Neural cell (in vitro differentiated cells): ENCODE results near the gene CRADD. TPM values are rescaled to one million over a fixed set of nuclear protein-coding genes. Genes with fewer than 3 reads are reported as not detected.

ENCODE experiments used
- H2AFZ ChIP-seq: fragments of 200-600, 300-800 bp; sonication (generic), shearing (Covaris generic); 2 replicates; pipeline ENCODE4 v1.6.0; 2014; ENCODE audit warnings: low read depth, mild to moderate bottlenecking, antibody characterized with exemption, low read length, moderate library complexity
- H3F3A ChIP-seq: fragments of 200-600 bp; shearing (Covaris generic); 2 replicates; pipeline ENCODE4 v1.6.1; 2016; ENCODE audit warnings: mild to moderate bottlenecking, moderate library complexity, mixed read lengths, antibody characterized with exemption, low read length; ENCODE audit not compliant: insufficient read depth, poor library complexity, severe bottlenecking
- H3K27ac ChIP-seq: fragments of 200-600, 300-800 bp; sonication (generic), shearing (Covaris generic); 2 replicates; pipeline ENCODE4 v1.5.1; 2014; ENCODE audit warnings: mild to moderate bottlenecking, low read length, moderate library complexity
- H3K27me3 ChIP-seq: fragments of 300-800, 200-600 bp; sonication (generic), shearing (Covaris generic); 2 replicates; pipeline ENCODE4 v1.6.0; 2014; ENCODE audit warnings: mild to moderate bottlenecking, low read depth, low read length, moderate library complexity; ENCODE audit not compliant: insufficient read depth
- H3K36me3 ChIP-seq: fragments of 300-800, 200-600 bp; sonication (generic), shearing (Covaris generic); 2 replicates; pipeline ENCODE4 v1.5.1; 2014; ENCODE audit warnings: mild to moderate bottlenecking, antibody characterized with exemption, low read length, moderate library complexity; ENCODE audit not compliant: insufficient read depth
- H3K4me2 ChIP-seq: fragments of 300-800, 200-600 bp; sonication (generic), shearing (Covaris generic); 2 replicates; pipeline ENCODE4 v1.6.0; 2014; ENCODE audit warnings: mild to moderate bottlenecking, low read length
- H3K4me3 ChIP-seq: fragments of 300-800, 200-600 bp; sonication (generic), shearing (Covaris generic); 2 replicates; pipeline ENCODE4 v1.5.1; 2014; ENCODE audit warnings: mild to moderate bottlenecking, low read length, moderate library complexity
- H3K79me2 ChIP-seq: fragments of 200-600 bp; shearing (Covaris generic); replicated peaks from 2 replicates; pipeline ENCODE4 v1.6.0; 2014; ENCODE audit warnings: mild to moderate bottlenecking, low read length, moderate library complexity; ENCODE audit not compliant: insufficient read depth
- H3K9ac ChIP-seq: fragments of 300-800, 200-600 bp; sonication (generic), shearing (Covaris generic); 2 replicates; pipeline ENCODE4 v1.6.1; 2016; ENCODE audit warnings: mild to moderate bottlenecking, low read length, mixed read lengths
- H3K9me2 ChIP-seq: fragments of 200-600 bp; shearing (Covaris generic); 2 replicates; pipeline ENCODE4 v1.6.1; 2016; ENCODE audit warnings: mild to moderate bottlenecking, low read length, mixed read lengths; ENCODE audit not compliant: insufficient read depth
- H3K9me3 ChIP-seq: fragments of 200-600, 300-800 bp; sonication (generic), shearing (Covaris generic); 2 replicates; pipeline ENCODE4 v1.6.1; 2016; ENCODE audit warnings: mild to moderate bottlenecking, mixed run types, low read length, moderate library complexity, mixed read lengths
- H4K20me1 ChIP-seq: fragments of 200-600 bp; shearing (Covaris generic); 2 replicates; pipeline ENCODE4 v1.6.1; 2016; ENCODE audit warnings: mild to moderate bottlenecking, mixed run types; ENCODE audit not compliant: insufficient read depth
- CTCF ChIP-seq: fragments of 450-650 bp; IDR thresholded peaks from 2 replicates; pipeline ENCODE4 v1.5.1; 2014; ENCODE audit warnings: antibody characterized with exemption, mild to moderate bottlenecking, moderate library complexity; ENCODE audit not compliant: poor library complexity, severe bottlenecking
- EP300 ChIP-seq: fragments of 450-650 bp; conservative IDR thresholded peaks from 2 replicates; pipeline ENCODE4 v1.6.1; 2014; ENCODE audit warnings: antibody characterized with exemption, mild to moderate bottlenecking, moderate library complexity; ENCODE audit not compliant: poor library complexity, severe bottlenecking
- EZH2 ChIP-seq: fragments of 200-600, 300-800 bp; shearing (Covaris generic), sonication (generic); IDR thresholded peaks from 2 replicates; pipeline ENCODE4 v1.6.1; 2014; ENCODE audit warnings: antibody characterized with exemption, low read length, borderline replicate concordance, mild to moderate bottlenecking; ENCODE audit not compliant: insufficient read depth, poor library complexity, severe bottlenecking
- MXI1 ChIP-seq: fragments of 450-650 bp; conservative IDR thresholded peaks from 2 replicates; pipeline ENCODE4 v1.6.1; 2014; ENCODE audit warnings: antibody characterized with exemption, mild to moderate bottlenecking; ENCODE audit not compliant: poor library complexity, severe bottlenecking
- POLR2AphosphoS5 ChIP-seq: IDR thresholded peaks from 2 replicates; pipeline ENCODE4 v1.6.1; 2012
- RAD21 ChIP-seq: fragments of 450-650 bp; conservative IDR thresholded peaks from 2 replicates; pipeline ENCODE4 v1.6.1; 2014; ENCODE audit warnings: antibody characterized with exemption, mild to moderate bottlenecking, moderate library complexity
- SMC3 ChIP-seq: fragments of 450-650 bp; conservative IDR thresholded peaks from 2 replicates; pipeline ENCODE4 v1.6.1; 2014; ENCODE audit warnings: antibody characterized with exemption, mild to moderate bottlenecking, moderate library complexity; ENCODE audit not compliant: poor library complexity
- TAF1 ChIP-seq: IDR thresholded peaks from 2 replicates; pipeline ENCODE4 v1.6.1; 2012; ENCODE audit warnings: low read depth
- polyA plus RNA-seq: library from polyadenylated mRNA; depleted of rRNA; stranded (reverse); fragments of >200 nt; gene quantifications from 2 replicates; pipeline ENCODE4 v1.2.3, GENCODE V29; 2014
- TF ChIP-seq, protein P1 (sequence below): IDR thresholded peaks from 2 replicates; pipeline ENCODE4 v1.6.1; 2012; ENCODE audit warnings: borderline replicate concordance

The CRADD gene
- polyA plus RNA-seq, 1 donor from 2014 or later = 23.5 TPM

GRCh38 chr12:93763746-93764147 lies 86.6 kb downstream of the CRADD start:
- Histone ChIP-seq H4K20me1 (no peaks in the 10 kb centered on the region), H3K27me3 (no peaks in the 10 kb centered on the region), H3K36me3 (no peaks in the 10 kb centered on the region), H3K4me2 (no peak overlapping the region), H3K9ac (no peak overlapping the region), H3F3A (no peaks in the 10 kb centered on the region), H2AFZ (no peak overlapping the region), H3K79me2 (no peaks in the 10 kb centered on the region), H3K9me3 (no peaks in the 10 kb centered on the region), H3K4me3 (no peak overlapping the region), H3K27ac (no peak overlapping the region), H3K9me2 (no peaks in the 10 kb centered on the region)
- TF ChIP-seq EZH2 = no peak
- TF ChIP-seq MXI1 = no peak
- TF ChIP-seq EP300 = no peak
- no peak for TF ChIP-seq RAD21
- no peak for TF ChIP-seq POLR2AphosphoS5
- TF ChIP-seq, protein P1, sequence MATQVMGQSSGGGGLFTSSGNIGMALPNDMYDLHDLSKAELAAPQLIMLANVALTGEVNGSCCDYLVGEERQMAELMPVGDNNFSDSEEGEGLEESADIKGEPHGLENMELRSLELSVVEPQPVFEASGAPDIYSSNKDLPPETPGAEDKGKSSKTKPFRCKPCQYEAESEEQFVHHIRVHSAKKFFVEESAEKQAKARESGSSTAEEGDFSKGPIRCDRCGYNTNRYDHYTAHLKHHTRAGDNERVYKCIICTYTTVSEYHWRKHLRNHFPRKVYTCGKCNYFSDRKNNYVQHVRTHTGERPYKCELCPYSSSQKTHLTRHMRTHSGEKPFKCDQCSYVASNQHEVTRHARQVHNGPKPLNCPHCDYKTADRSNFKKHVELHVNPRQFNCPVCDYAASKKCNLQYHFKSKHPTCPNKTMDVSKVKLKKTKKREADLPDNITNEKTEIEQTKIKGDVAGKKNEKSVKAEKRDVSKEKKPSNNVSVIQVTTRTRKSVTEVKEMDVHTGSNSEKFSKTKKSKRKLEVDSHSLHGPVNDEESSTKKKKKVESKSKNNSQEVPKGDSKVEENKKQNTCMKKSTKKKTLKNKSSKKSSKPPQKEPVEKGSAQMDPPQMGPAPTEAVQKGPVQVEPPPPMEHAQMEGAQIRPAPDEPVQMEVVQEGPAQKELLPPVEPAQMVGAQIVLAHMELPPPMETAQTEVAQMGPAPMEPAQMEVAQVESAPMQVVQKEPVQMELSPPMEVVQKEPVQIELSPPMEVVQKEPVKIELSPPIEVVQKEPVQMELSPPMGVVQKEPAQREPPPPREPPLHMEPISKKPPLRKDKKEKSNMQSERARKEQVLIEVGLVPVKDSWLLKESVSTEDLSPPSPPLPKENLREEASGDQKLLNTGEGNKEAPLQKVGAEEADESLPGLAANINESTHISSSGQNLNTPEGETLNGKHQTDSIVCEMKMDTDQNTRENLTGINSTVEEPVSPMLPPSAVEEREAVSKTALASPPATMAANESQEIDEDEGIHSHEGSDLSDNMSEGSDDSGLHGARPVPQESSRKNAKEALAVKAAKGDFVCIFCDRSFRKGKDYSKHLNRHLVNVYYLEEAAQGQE = no peak
- TF ChIP-seq SMC3 = no peak

DNA sequence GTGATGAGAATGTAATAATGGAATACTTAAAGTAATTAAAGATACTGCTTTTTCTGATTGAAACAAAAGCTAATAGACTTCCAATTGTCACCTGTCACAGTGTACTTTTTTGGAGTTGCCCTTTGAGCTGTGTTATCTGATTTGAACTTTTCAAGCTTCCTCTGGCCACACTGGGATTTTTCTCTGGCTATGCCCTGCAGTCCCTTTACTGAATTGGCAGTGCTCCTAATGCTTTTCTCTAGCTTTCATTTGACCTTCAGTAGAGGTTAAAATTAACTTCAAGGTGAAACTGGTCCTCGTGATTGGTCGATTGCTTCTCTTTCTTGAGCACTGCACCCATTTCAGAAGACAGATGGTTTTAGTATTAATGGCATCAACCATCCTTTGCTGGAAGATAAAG lies 89.2 kb downstream of the CRADD start:
- no peak overlapping the region for H3K9ac ChIP-seq
- no peaks in the 10 kb centered on the region for H3K79me2 ChIP-seq
- H3K27me3 ChIP-seq = no peaks in the 10 kb centered on the region
- no peaks in the 10 kb centered on the region for H3K9me3 ChIP-seq
- H3K27ac ChIP-seq = no peak overlapping the region
- no peak overlapping the region for H3K4me2 ChIP-seq
- H3F3A ChIP-seq = no peaks in the 10 kb centered on the region
- TF ChIP-seq TAF1 (no peak), EP300 (no peak), CTCF (no peak), EZH2 (no peak), POLR2AphosphoS5 (no peak), SMC3 (no peak), MXI1 (no peak), RAD21 (no peak)
- TF ChIP-seq, protein P1 = no peak
- no peaks in the 10 kb centered on the region for H3K36me3 ChIP-seq
- no peak overlapping the region for H2AFZ ChIP-seq
- H3K9me2 ChIP-seq = no peaks in the 10 kb centered on the region
- no peak overlapping the region for H3K4me3 ChIP-seq
- no peaks in the 10 kb centered on the region for H4K20me1 ChIP-seq
